Stimulated activated CD4-positive, alpha-beta T cell treated with anti-CD3 and anti-CD28 coated beads, Interleukin-2, amount 100 ng/mL, for 48 hours (primary cell): ENCODE results near the gene MCU.
A peak's percentile ranks its signal among the peaks of the same experiment; 100 is the strongest.
"Not testable (repeated sequence)": the region's sequence is repeated elsewhere in the genome, so short reads cannot be mapped to it uniquely, and the experiment has no call there.

Experiments
- DNase-seq, 2 donors: peaks; one replicate each; pipeline ENCODE4 v3.0.0-alpha.2; 2020

MCU gene

DNA sequence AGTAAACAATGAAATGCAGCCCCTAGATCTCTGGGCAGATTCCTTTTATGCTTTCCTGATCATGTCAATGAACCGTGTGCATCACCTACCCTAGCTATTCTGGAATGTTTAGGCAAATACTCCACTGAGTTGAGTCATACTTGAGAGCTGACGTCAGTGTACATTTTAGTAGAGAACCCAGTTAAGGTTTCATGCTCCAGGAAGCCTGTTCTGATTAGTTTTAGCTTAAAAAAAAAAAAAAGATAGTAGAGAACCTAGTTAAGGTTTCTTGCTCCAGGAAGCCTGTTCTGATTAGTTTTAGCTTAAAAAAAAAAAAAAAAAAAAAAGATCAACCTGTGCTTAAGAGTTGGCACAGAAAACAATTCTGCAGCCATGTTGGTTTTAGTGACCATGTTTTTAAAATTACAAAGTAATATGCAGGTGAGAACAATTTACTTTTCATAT lies 3.7 kb upstream of the MCU start:
- DNase-seq: no peak

DNA sequence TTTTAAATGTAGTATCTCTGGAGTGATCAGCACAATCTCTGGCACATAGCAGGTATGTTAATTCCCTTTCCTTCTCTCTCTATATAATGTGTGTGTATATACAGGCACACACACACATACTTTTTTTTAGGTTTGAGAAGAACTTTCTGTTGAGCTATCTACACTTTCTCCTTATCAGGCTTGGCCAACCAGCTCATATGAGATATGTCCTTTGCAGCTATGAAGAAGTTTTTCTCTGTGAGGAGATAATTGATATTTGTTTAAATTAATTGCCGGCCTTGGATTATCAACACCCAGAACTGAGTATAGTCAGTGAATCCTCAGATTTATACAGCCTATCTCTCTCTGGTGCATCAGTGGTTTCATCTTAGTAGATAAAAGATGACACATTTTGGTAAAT lies 2.3 kb upstream of the MCU start:
- DNase-seq: no peak

DNA sequence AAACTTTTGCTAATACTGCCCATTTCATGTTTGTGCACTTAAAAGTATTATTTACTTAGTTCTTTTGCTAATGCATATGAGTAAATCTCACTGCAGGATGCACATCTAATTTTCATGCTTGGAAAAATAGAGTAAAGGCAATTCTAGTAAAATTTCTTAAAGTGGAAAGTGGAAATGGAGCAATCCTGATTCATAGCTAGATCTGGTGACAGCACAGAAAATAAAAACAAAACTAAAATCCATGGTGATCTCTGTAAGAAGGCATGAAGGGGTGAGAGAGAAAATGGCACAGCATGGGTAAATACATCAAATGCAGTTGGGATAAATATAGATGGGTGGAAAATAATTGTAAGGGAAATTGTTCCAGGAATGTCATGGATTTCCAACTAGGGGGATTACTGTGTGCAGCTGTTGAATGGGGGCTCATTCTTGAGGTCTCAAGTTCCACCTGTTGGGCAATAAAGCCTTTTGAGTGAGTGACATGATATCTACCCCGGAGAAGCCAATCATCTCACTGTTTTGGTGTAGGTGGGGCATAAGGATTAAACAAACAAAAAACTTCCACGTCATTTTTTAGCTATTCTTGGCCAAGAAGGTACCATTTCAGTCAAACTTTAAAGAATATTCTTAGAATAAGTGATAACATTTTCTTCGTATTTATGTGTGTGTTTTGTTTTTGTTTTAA lies 1.7 kb upstream of the MCU start:
- DNase-seq: no peak

DNA sequence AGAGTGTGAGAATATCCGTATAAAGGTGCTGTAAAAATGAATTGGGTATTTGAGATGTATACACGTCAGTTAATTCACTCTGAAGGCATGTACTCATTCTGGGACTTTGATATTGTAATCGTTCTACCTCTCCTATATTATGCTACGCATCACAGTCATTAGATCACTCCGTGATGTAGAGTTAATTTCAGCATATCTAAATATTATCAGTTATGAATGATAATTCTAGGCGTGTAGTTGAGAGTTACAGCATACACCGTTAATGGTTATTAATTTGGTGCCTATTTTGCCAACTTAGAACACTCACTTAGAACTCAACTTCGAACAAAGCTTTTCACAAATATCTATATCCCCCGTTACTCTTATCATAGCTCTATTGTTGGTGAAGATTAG lies 477 bp upstream of the MCU start:
- DNase-seq: no peak

DNA sequence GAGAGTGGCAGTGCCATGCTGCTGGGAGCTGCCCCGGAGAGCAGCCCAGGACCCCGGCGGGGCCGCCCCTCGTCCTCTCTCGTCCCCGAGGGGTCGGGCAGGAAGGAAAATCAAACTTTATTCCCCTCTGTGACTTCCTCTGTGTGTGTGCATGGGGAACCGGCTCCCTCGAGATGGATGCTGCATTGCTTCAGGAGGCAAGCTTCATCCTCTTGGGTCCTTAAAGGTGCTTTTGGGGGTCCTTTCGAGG lies 726 bp downstream of the MCU start:
- DNase-seq: no peak

DNA sequence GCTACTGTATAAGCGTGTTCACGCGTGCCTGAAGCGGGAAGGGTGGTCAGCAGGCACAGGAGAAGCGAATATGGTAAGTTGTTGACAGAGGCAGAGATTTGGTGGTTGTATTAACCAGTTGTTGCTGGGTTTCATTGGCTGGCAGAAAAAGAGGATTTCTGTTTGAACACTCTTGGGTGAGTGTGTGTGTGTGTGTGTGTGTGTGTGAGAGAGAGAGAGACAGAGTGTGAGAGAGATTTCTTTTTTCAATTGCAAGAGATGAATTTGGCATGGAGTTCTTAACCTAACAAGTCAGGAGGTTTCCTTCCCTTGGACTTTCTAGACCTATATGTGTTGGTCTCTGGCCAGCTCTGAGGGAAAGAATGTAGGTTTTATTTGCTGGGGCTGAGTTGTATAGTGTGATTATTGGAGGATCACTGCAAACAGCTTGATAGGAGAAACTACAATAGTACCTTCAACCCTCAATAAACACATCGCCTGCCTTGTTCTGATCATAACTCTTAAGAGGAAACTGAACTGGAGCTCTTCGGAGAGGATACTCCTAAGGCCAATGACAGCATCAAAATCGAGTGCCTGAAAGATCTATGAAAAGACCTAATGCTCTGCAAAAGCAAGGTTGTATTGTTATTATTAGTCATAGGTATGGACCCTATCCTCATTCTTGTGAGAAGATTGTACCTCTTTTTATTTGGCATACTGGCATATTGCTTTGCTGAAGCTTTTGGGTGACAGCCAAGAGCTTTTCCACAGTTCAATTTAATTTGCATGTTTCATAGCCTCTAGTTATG lies 1.2 kb downstream of the MCU start:
- no peak for DNase-seq

DNA sequence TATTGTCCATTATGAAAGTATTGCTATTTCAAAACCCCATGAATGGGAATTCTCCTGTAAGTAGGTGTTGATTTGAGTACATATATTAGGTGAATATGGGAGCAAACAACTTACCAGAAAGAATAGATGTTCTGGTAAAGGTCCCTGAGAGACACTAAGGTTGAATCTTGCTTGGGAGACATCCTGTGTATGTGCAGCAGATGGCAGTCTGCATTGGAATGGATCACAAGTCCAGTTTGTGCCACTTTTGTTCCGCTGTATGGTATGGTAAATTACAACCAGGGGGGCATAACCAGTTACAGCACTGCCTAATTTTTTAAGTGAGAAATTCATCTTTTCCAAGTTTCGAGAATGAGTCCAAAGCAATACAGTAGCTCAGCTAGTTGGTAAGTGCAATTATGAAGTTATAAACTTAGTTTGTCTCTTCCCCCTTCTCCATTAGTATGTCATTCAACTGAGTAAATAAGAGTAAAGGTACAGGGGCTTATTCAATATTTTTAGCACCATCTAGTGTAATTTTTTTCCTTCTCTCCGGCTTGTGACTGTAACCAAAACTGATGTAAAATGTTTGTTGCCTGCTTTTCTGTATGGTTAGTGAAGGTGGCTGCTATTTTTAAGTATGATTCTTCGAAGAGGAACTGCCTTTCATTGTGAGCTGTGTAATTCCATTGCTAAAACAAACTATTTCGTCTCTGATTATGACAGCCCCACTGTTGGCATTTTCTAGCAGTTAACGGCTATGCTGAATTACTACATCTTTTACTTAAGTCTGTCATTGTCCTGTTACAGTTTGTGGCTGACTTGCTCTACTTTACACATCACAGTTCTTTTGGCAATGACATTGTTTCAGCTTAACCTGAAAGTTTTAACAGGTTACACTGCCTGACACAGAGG lies 2.8 kb downstream of the MCU start:
- DNase-seq: no peak

DNA sequence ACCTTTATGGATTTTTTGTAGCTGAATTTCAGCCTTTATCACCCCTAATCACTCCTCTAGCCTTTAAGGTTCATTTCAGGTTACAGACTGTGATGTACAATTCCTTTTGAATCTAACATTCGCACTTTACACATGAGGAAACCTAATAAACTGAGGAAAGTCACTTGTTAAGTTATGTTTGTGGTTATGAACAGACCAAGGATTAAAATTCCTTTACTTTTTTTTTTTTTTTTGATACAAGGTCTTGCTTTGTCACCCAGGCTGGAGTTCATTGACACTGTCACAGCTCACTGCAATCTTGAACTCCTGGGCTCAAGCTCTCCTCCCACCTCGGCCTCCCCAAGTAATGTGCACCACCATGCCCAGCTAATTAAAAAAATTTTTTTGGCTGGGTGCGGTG lies 3.6 kb downstream of the MCU start:
- DNase-seq: no peak

DNA sequence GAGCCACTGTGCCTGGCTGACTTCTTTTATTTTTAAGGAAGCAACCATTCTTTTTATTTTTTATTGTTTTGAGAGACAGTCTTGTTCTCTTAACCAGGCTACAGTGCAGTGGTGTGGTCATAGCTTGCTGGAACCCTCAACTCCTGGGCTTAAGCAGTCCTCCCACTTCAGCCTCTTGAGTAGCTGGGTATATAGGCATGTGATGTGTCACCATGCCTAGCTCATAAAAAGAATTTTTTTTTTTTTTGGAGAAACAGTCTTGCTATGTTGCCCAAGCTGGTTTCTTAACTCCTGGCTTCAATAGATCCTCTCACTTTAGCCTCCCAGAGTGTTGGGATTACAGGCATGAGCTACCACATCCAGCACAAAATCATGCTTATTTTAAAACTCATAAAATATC lies 5.8 kb downstream of the MCU start:
- DNase-seq: no peak

DNA sequence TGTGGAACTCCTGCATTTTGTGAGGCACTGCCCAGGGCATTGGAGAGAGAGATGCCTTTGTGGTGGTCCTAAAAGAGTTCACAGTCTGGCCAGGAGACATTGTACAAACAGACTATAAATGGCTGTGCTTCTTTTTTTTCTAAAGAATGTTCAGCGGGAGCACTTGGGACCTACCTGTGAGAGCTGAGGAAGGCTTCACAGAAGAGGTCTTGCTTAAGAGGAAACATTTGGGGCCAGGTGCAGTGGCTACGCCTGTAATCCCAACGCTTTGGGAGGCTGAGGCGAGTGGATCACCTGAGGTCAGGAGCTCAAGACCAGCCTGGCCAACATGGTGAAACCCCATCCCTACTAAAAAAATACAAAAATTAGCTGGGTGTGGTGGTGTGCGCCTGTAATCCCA lies 10.5 kb downstream of the MCU start:
- DNase-seq: not testable (repeated sequence)

DNA sequence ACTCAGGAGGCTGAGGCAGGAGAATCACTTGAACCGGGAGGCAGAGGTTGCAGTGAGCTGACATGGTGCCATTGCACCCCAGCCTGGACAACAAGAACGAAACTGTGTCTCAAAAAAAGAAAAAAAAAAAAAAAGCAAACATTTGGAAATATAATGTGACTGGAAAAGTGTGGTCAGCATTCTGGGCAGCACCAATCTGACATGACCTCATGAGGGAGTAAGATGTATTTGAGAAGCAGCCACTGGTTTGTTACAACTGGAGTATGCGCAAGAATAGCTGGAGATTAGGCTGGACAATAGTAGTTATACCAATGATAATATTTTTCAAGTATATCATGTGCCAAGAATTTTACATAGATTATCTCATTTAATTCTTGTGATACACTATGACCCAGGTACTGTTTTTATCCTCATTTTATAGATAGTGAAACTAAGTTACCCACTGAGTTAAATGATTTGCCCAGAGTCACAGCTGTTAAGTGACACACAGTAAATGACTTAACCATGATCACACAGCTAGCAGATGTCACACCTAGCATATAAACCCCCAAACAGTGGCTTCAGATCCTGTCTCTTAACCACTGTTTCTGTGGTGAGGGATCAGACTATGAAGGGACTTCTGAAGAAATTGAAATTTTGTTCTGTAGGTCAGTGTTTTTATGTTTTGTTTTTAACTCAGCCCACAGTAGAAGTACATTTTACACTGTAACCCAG lies 11.1 kb downstream of the MCU start:
- DNase-seq: no peak

DNA sequence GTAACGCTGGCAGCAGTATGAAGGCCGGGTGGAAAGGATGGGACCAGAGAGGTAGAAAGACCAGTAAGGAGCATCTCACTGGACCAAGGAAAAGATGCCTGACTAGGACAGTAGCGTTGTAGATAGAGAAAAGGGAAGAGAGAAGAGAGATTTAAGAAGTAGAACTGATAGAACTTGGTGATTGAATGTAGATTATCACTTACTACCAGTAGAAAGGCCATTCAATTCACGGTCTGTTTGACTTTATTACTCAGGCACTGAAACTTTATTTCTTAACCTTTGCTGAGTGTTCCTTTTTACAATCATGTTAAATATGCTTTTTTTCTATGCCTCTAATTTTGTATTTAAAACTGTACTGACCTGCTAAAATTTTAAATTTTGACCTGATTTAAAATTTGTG lies 12.2 kb downstream of the MCU start:
- DNase-seq: no peak

DNA sequence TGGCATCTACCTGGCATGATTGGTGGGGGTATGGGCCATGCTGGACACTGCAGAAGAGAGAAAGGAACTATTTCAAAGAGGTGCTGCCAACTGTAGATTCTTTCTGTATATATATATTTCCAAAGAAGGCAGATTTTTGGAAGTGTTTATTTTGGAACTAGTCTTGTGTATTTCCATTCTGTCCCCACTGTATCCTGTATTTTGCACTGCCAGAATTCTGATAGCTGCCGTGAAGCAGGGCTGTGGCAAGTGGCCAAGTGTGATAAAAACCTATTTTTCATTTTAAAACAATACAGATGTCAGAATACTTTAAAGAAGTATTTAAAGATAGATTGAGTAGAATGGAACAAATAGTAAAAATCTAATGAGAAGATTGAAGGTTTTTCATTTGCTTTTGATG lies 17.1 kb downstream of the MCU start:
- no peak for DNase-seq

DNA sequence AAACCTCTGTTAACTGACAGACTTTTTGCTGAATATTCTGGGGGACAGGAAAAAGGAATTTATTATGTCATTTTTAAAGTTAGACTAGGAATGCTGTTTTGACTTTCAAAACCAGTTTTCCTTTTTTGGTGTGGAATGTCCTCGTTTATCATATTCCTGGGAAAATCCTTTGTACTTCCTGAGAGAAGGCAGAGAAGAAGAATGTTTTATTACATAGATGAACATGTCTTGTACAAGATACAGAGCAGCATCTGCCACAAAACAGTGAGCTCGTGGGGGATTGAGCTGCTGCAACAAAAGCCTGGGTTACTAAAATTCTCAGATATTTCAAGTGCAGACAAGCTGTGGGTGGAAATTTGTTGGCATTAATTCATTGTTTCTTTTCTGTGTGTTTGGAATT lies 20.2 kb downstream of the MCU start:
- DNase-seq: no peak

DNA sequence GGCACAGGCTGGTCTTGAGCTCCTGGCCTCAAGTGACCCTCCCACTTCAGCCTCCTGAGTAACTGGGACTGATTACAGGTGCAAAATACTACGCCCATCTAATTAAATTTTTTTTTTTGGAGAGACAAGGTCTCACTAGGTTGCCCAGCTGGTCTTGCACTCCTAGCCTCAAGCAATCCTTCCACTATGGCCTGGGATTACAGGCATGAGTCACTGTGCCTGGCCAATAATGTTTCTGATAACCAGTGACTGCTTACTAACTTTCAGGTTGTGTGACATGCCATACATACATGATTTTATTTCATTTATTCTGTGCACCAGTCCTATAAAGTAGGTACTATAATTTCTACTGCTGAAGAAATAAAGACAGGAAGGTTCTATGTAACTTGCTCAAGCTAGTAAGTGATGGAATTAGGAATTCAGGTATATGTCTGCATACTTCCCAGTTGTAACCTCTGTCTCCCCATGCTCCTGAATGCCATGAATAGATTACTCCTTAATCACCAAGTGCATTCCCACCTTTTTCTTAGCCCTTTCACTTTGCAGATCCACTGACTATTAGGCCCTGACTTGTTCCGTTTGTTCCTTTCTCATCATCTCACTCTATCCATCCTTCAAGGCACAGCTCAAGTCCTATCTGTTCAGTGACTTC lies 28.1 kb downstream of the MCU start:
- DNase-seq: no peak

DNA sequence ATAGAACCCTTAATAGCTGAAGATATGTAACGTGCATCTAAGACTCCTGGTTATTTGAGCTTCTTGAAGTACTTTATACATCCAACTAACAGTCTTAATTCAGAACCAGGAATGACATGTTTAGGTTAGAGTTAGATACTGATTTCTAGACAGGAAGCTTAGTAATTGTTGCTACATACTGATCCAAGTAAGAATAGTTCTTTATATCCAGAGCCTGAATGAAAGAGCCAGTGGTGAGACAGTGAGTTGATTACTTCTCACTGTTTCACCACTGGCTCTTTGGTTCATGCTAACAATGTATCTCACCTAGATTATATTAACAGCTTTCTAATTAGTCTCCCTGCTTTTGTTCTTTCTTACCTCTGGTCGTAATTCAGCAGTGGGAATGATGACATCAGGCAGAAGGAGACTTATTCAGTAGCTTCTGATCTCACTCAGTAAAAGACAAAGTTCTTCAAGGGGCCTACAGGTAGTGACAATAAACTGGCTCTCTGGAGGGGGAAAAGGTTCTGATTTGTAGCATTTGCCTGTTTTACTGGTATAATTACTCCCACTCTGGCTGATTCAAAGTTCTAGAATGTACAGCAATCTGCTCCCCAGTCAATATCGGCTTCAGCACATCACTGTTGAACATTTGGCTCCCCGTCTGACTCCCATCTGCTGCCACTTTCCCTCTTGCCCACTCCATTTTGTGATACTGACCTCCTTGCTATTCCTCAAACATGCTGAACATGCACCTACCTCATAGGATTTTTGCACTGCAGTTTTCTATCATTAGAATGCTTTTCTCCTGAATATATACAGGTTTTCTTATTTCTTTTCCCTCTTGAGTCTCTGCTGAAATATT lies 29.1 kb downstream of the MCU start:
- DNase-seq: no peak

DNA sequence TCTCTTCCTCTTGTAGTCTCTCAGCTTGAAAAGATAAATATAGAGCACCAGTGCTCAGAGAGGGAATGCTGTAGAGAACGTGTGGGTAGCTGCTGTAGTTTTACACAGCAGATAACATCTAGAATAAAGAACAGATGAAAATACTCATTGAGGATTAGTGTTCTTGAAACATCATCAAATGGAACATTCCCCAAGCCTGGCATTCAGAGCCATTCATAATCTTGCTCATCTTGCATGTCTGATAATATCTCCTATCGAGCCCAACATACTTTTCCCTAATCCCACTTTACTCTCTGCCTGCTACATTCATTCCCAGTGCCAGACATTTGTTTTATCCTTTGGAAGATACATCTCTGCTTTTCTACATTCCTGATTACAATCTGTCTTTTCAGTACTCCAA lies 35.2 kb downstream of the MCU start:
- DNase-seq: no peak

DNA sequence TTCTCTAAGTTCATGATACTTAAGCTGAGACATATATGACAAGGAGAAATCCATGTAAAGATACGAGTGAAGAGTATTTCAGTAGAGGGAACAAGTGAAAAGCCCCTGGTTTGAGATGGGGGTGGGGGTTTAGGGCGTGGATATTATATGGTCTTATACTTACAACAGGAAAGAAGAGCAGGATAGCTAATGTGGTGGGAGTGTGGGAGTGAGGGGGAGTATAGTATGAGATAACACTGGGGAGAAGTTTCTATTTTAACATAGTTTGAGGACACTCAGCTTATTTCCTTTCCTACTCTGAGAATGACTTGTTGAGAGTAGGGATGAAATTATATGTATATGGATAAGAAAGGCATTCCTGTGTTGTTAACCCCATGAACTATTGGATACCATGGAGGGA lies 36.5 kb downstream of the MCU start:
- DNase-seq: no peak

DNA sequence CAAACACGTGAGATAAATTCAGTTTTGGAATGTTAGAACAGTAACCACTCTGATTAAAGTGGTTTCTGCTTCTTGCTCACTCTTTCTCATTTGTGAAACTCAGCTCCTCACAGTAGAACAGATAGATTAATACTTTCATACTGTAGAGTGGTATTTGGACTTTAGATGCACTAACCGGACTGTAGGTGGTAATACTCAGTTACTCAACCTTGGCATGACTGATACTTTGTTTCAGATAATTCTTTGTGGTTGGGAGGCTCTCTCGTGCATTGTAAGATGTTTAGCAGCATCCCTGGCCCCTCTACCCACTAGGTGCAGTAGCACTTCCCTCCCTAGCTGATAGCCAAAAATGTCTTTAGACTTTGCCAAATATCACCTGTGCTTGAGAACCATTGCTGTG lies 37.6 kb downstream of the MCU start:
- peak in 1 of 2 donors; percentile 6 for DNase-seq

DNA sequence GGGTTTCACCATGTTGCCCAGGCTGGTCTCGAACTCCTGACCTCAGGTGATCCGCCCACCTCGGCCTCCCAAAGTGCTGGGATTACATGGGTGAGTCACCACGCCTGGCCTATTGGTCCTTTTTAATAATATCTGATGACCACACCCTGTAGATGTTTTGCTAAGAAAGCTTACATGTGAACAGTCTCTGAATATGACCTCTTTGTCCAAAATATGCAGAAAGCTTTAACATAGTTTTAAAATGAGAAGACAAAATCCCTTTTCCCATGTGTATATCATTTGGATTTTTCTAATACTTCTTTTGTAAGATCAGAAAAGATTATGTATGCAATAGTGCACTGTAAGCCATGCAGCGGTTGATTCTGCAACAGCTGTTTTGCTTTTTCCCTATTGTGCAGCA lies 38.5 kb downstream of the MCU start:
- DNase-seq: no peak

DNA sequence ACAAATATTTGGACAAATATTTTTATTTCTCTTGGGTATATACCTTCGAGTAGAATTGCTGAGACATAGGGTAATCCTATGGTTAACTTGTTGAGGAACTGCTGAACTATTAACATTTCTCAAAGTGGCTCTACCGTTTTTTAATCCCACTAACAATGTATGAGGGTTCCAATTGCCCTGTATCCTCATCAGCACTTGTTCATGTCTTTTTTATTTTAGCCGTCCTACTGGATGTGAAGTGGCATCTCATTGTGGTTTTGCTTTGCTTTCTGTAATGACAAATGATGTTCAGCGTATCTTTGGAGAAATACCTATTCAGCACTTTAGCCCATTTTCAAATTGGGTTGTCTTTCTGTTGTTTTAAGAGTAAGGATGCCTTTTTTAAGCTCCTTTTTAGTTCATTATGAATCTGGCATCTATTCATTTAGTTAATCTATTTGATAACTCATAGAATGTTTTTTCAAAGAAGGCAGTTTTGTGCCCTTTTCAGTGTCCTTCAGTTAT lies 40.0 kb downstream of the MCU start:
- DNase-seq: no peak

DNA sequence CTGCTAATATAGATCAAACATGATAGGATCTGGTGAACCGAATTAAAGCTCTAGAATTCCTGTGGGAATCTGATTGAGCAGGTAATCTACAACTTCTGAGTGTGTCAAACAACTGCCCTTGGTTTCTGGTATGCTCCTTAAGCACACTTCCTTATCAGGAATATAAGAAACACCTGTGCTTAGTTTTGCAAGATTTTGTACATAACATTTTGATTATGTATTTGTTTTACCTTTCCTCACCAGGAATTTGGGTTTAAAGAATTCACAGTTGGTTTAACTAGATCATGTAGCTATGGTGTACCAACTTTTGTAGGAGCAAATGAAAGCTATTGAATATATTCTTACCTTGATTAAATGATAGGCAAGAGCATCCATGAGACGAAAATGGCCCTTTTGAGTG lies 40.6 kb downstream of the MCU start:
- DNase-seq: no peak
